ENCODE results near the gene CDKN2A.

DNA sequence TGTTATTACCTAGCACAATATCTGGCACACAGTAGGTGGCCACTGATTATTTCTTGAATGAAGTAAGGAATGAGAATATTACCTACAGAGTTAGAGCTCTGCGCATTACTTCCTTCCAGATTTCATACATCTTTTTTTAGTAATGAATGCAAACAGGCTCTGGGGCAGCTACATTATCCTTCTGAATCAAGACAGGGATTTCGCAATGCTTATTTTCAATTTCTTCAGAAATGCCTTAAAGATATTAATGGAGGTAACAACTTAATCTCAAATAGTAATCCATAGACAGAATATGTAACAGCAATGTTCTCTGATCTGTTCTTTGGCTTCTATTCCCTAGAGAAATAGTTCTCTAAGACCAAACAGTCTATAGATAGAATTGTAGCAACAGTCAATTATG, 32.6 kb downstream of the CDKN2A start:
- TF ChIP-seq POLR2A (IDR thresholded peaks at IDR 0.05) (no peak), EP300 (IDR thresholded peaks at IDR 0.05) (no peak)
- TF ChIP-seq, protein P1, sequence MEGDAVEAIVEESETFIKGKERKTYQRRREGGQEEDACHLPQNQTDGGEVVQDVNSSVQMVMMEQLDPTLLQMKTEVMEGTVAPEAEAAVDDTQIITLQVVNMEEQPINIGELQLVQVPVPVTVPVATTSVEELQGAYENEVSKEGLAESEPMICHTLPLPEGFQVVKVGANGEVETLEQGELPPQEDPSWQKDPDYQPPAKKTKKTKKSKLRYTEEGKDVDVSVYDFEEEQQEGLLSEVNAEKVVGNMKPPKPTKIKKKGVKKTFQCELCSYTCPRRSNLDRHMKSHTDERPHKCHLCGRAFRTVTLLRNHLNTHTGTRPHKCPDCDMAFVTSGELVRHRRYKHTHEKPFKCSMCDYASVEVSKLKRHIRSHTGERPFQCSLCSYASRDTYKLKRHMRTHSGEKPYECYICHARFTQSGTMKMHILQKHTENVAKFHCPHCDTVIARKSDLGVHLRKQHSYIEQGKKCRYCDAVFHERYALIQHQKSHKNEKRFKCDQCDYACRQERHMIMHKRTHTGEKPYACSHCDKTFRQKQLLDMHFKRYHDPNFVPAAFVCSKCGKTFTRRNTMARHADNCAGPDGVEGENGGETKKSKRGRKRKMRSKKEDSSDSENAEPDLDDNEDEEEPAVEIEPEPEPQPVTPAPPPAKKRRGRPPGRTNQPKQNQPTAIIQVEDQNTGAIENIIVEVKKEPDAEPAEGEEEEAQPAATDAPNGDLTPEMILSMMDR (IDR thresholded peaks at IDR 0.05): no peak
